WTC11 (cell line): ENCODE results near the gene LMF1. TPM values are rescaled to one million over a fixed set of nuclear protein-coding genes. Genes with fewer than 3 reads are reported as not detected.

Source experiments
- ATAC-seq: fragments of 200-7000 bp; cut with Tn5 transposase; 2 replicates; pipeline ENCODE4 v1.10.0; 2021; ENCODE audit warnings: mild to moderate bottlenecking, moderate library complexity
- CTCF ChIA-PET: fragments of 300-600 bp; sonication (Branson Sonifier 250); formaldehyde crosslinking; loops from one replicate; lab custom pipeline; 2021; ENCODE audit warnings: antibody characterized with exemption; lab: Charles Lee
- POLR2A ChIA-PET: fragments of 350-600 bp; sonication (Branson Sonifier 250); formaldehyde crosslinking; loops from one replicate; lab custom pipeline; 2021; ENCODE audit warnings: antibody characterized with exemption; lab: Charles Lee
- DNase-seq: peaks from one replicate; pipeline ENCODE4 v3.0.0; 2021; ENCODE audit warnings: low spot score
- H3K27ac Mint-ChIP-seq: 2 replicates; pipeline ENCODE4 v1.8.0; 2021; ENCODE audit warnings: mixed read lengths
- H3K27me3 Mint-ChIP-seq: 2 replicates; pipeline ENCODE4 v1.8.0; 2021; ENCODE audit warnings: low read depth, mild to moderate bottlenecking, moderate library complexity, mixed read lengths
- H3K36me3 Mint-ChIP-seq: 2 replicates; pipeline ENCODE4 v1.8.0; 2021; ENCODE audit warnings: mixed read lengths
- H3K4me1 Mint-ChIP-seq: 2 replicates; pipeline ENCODE4 v1.8.0; 2022; ENCODE audit warnings: mixed read lengths
- H3K4me3 Mint-ChIP-seq: 2 replicates; pipeline ENCODE4 v1.8.0; 2021; ENCODE audit warnings: mild to moderate bottlenecking, moderate library complexity, mixed read lengths
- H3K9me3 Mint-ChIP-seq: 2 replicates; pipeline ENCODE4 v1.8.0; 2021; ENCODE audit warnings: mixed read lengths
- ATF6 ChIP-seq: sonication (generic); formaldehyde crosslinking; IDR thresholded peaks from 2 replicates; pipeline ENCODE4 v1.8.1; 2023; ENCODE audit warnings: mild to moderate bottlenecking, missing genetic modification reagents
- CBFB ChIP-seq: sonication (generic); formaldehyde crosslinking; IDR thresholded peaks from 2 replicates; pipeline ENCODE4 v1.8.1; 2022; ENCODE audit warnings: mild to moderate bottlenecking, low read depth, missing genetic modification reagents
- CTCF ChIP-seq: fragments of 200-600 bp; IDR thresholded peaks from 2 replicates; pipeline ENCODE4 v1.8.0; 2022; ENCODE audit warnings: antibody characterized with exemption
- E2F1 ChIP-seq: sonication (generic); formaldehyde crosslinking; IDR thresholded peaks from 2 replicates; pipeline ENCODE4 v1.8.0; 2022; ENCODE audit warnings: mild to moderate bottlenecking, missing genetic modification reagents
- FOXP1 ChIP-seq: sonication (generic); formaldehyde crosslinking; IDR thresholded peaks from 2 replicates; pipeline ENCODE4 v1.8.0; 2022; ENCODE audit warnings: missing genetic modification reagents, mild to moderate bottlenecking, moderate library complexity, borderline replicate concordance
- GRHL2 ChIP-seq: fragments of 250-450 bp; sonication (Bioruptor Pico); IDR thresholded peaks from 2 replicates; pipeline ENCODE4 v1.8.0; 2022; ENCODE audit warnings: mild to moderate bottlenecking, moderate library complexity; ENCODE audit not compliant: insufficient replicate concordance, severe bottlenecking
- HMGA2 ChIP-seq: fragments of 250-450 bp; sonication (Bioruptor Pico); IDR thresholded peaks from 2 replicates; pipeline ENCODE4 v1.4.0; 2021; ENCODE audit warnings: mild to moderate bottlenecking, moderate library complexity
- JUN ChIP-seq: sonication (generic); formaldehyde crosslinking; IDR thresholded peaks from 2 replicates; pipeline ENCODE4 v1.8.0; 2023; ENCODE audit warnings: mild to moderate bottlenecking, missing genetic modification reagents
- MYBL2 ChIP-seq: sonication (generic); formaldehyde crosslinking; IDR thresholded peaks from 2 replicates; pipeline ENCODE4 v1.8.1; 2023; ENCODE audit warnings: mild to moderate bottlenecking, moderate library complexity, missing genetic modification reagents
- NFATC4 ChIP-seq: fragments of 250-450 bp; sonication (Bioruptor Pico); IDR thresholded peaks from 2 replicates; pipeline ENCODE4 v1.9.0; 2021; ENCODE audit warnings: mild to moderate bottlenecking
- NFYB ChIP-seq: sonication (generic); formaldehyde crosslinking; conservative IDR thresholded peaks from 2 replicates; pipeline ENCODE4 v1.8.0; 2022; ENCODE audit warnings: low read depth, missing genetic modification reagents
- OVOL2 ChIP-seq: fragments of 250-450 bp; sonication (Bioruptor Pico); IDR thresholded peaks from 2 replicates; pipeline ENCODE4 v1.9.0; 2021; ENCODE audit warnings: mild to moderate bottlenecking, borderline replicate concordance
- SMAD4 ChIP-seq: sonication (generic); formaldehyde crosslinking; IDR thresholded peaks from 2 replicates; pipeline ENCODE4 v1.8.0; 2022; ENCODE audit warnings: mild to moderate bottlenecking, missing genetic modification reagents
- ZNF121 ChIP-seq: sonication (generic); formaldehyde crosslinking; IDR thresholded peaks from 2 replicates; pipeline ENCODE4 v1.8.0; 2023; ENCODE audit warnings: missing genetic modification reagents
- ZNF232 ChIP-seq: sonication (generic); formaldehyde crosslinking; IDR thresholded peaks from 2 replicates; pipeline ENCODE4 v1.8.0; 2022; ENCODE audit warnings: mild to moderate bottlenecking, missing genetic modification reagents
- ZNF396 ChIP-seq: fragments of 250-450 bp; sonication (Bioruptor Pico); IDR thresholded peaks from 2 replicates; pipeline ENCODE4 v1.8.0; 2021; ENCODE audit warnings: mild to moderate bottlenecking, moderate library complexity, borderline replicate concordance
- ZNF671 ChIP-seq: fragments of 250-450 bp; sonication (Bioruptor Pico); IDR thresholded peaks from 2 replicates; pipeline ENCODE4 v1.8.0; 2021; ENCODE audit warnings: mild to moderate bottlenecking
- total RNA-seq: library from RNA; stranded (reverse); gene quantifications from 3 replicates; pipeline ENCODE4 v1.2.3, GENCODE V29; 2021
- TF ChIP-seq, protein P1 (sequence below): fragments of 250-450 bp; sonication (Bioruptor Pico); conservative IDR thresholded peaks from 2 replicates; pipeline ENCODE4 v1.9.0; 2021; ENCODE audit warnings: mild to moderate bottlenecking
- TF ChIP-seq, protein P2 (sequence below): sonication (generic); formaldehyde crosslinking; IDR thresholded peaks from 2 replicates; pipeline ENCODE4 v1.8.1; 2022; ENCODE audit warnings: mild to moderate bottlenecking, moderate library complexity, missing genetic modification reagents
- TF ChIP-seq, protein P3 (sequence below): fragments of 250-450 bp; sonication (Bioruptor Pico); IDR thresholded peaks from 2 replicates; pipeline ENCODE4 v1.8.0; 2021; ENCODE audit warnings: mild to moderate bottlenecking

LMF1 gene
- total RNA-seq, 1 experiment from 2014 or later, result 10.5 TPM

GRCh38 chr16:892006-892405 is 78.8 kb downstream of the LMF1 start:
- DNase-seq (no peak), ATAC-seq (no peak)
- TF ChIP-seq ATF6 (CRISPR knock-in tag) (no peak), JUN (no peak), GRHL2 (CRISPR knock-in tag) (no peak)
- Mint-ChIP-seq H3K36me3 (no peaks in the 10 kb centered on the region), H3K4me3 (no peak overlapping the region), H3K9me3 (no peaks in the 10 kb centered on the region), H3K27ac (no peak overlapping the region), H3K4me1 (no peaks in the 10 kb centered on the region), H3K27me3 (no peaks in the 10 kb centered on the region)
- POLR2A ChIA-PET, result no interaction called here
- CTCF ChIA-PET, result interaction anchor here (0.6 to 2.4 kb wide), 2 partner anchors 165 to 216 kb away, joined by 3 to 11 read pairs; partner anchors contain the start of gene RHBDL1

DNA sequence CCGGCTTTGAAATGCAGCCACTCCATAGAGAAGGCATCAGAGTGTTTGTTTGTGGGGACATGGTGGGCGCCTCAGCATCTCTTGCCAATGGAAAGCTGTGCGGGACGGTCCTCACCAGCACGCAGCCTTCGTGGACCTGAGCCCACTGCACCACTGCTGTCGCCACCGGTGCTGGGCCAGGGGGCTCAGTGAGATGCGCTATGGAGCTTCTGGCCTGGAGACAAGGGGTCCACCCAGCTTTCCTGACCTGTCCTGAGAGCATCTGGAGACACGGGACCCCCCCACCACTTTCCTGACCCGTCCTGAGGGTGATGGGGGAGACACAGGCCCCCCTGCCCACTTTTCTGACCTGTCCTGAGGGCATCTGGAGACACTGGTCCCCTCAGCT is 79.4 kb downstream of the LMF1 start:
- no peaks in the 10 kb centered on the region for H3K27me3 Mint-ChIP-seq
- DNase-seq, result no peak
- no peaks in the 10 kb centered on the region for H3K4me1 Mint-ChIP-seq
- CTCF ChIA-PET, result interaction anchor here (2.4 kb wide), 1 partner anchor 166 kb away, joined by 11 read pairs; no protein-coding TSS in a partner anchor
- H3K9me3 Mint-ChIP-seq, result no peaks in the 10 kb centered on the region
- no peaks in the 10 kb centered on the region for H3K36me3 Mint-ChIP-seq
- POLR2A ChIA-PET, result no interaction called here
- ATAC-seq, result no peak
- no peak for TF ChIP-seq ZNF121 (CRISPR knock-in tag)
- TF ChIP-seq CTCF, result no peak
- TF ChIP-seq, protein P1, sequence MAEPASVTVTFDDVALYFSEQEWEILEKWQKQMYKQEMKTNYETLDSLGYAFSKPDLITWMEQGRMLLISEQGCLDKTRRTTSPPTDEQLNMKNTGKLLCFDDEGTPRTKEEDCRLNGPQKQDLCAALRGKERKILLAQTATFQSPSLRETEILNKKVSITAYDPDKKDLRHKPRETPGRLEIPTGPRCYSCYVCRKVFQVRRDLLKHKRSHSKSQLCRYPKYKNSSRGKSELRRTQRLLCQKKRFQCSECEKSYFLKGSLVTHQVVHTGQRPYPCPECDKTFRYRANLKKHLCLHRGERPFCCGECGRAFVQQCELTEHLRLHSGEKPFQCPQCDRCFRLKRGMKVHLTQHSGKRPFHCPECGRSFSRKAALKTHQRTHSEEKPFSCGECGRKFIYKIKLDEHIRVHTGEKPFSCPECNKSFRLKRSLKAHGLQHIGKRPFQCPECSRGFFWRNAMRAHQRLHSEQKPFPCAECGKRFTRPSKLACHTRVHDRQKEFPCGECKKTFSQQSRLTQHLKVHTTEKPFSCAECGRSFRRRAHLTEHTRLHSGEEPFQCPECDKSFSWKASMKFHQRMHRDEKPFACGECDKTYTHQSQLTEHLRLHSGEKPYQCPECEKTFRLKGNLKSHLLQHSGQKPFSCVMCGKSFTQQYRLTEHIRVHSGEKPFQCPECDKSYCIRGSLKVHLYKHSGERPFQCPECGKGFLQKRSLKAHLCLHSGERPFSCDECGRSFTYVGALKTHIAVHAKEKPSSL (CRISPR knock-in tag), result no peak
- no peak for TF ChIP-seq MYBL2
- no peak overlapping the region for H3K27ac Mint-ChIP-seq
- H3K4me3 Mint-ChIP-seq, result no peak overlapping the region

DNA sequence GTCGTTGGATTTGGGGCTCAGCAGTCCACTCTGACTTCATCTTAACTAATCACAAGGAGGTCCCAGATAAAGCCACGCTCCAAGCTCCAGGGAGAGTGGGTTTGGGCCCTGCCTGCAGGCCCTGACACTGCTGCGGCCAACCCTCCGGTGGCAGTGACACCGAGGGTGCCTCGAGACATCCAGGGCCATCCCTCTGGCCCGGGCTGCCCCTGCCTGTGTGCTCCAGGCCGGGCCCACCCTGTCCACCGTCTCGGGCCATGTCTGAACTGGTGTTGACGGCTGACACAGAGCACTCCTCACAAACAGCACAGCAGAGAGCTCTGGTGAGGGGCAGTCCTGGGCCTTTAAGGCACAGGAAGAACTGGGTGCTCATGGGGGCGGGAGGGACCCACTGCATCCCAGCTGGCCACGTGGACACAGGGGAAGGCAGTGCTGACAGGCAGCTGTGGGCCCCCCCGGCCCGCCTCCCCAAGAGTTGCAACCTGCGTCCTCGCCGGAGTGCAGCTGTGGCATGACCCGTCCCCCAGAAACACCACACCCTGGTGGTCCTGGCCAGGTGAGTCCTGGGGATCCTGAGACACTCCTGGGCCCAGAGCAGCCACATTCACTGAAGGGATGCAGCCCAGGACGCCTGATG is 80.0 kb downstream of the LMF1 start:
- Mint-ChIP-seq H3K4me3 (no peak overlapping the region), H3K9me3 (no peaks in the 10 kb centered on the region), H3K4me1 (no peaks in the 10 kb centered on the region), H3K27me3 (no peaks in the 10 kb centered on the region), H3K36me3 (no peaks in the 10 kb centered on the region), H3K27ac (no peak overlapping the region)
- CTCF ChIA-PET, result interaction anchor here (0.9 kb wide), 1 partner anchor 77 kb away, joined by 3 read pairs; no protein-coding TSS in a partner anchor
- TF ChIP-seq SMAD4 (CRISPR knock-in tag) (no peak), ZNF232 (no peak), E2F1 (CRISPR knock-in tag) (no peak), ZNF671 (CRISPR knock-in tag) (no peak), CBFB (CRISPR knock-in tag) (no peak), OVOL2 (no peak), NFYB (CRISPR knock-in tag) (no peak), NFATC4 (no peak), ZNF396 (CRISPR knock-in tag) (no peak), HMGA2 (no peak), FOXP1 (CRISPR knock-in tag) (no peak)
- TF ChIP-seq, protein P2, sequence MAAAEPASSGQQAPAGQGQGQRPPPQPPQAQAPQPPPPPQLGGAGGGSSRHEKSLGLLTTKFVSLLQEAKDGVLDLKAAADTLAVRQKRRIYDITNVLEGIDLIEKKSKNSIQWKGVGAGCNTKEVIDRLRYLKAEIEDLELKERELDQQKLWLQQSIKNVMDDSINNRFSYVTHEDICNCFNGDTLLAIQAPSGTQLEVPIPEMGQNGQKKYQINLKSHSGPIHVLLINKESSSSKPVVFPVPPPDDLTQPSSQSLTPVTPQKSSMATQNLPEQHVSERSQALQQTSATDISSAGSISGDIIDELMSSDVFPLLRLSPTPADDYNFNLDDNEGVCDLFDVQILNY, result no peak
- TF ChIP-seq, protein P3, sequence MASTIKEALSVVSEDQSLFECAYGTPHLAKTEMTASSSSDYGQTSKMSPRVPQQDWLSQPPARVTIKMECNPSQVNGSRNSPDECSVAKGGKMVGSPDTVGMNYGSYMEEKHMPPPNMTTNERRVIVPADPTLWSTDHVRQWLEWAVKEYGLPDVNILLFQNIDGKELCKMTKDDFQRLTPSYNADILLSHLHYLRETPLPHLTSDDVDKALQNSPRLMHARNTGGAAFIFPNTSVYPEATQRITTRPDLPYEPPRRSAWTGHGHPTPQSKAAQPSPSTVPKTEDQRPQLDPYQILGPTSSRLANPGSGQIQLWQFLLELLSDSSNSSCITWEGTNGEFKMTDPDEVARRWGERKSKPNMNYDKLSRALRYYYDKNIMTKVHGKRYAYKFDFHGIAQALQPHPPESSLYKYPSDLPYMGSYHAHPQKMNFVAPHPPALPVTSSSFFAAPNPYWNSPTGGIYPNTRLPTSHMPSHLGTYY (CRISPR knock-in tag), result no peak
- DNase-seq (no peak), ATAC-seq (no peak)
- POLR2A ChIA-PET, result no interaction called here
